ENCODE data around the gene NFKBIL1.

Gene NFKBIL1

GRCh38 chr6:31531771-31532643, 15.4 kb upstream of the NFKBIL1 start:
- no peak for TF ChIP-seq TCF12 (IDR thresholded peaks at IDR 0.05; ENCODE audit: low read depth)
- TF ChIP-seq FOXM1 (IDR thresholded peaks at IDR 0.05; ENCODE audit: borderline replicate concordance, low read depth): no peak
- no peak for TF ChIP-seq REST (IDR thresholded peaks at IDR 0.05; ENCODE audit: low read depth)
- TF ChIP-seq RAD21 (IDR thresholded peaks at IDR 0.05; ENCODE audit: low read depth): no peak
- TF ChIP-seq YY1 (IDR thresholded peaks at IDR 0.05; ENCODE audit: low read depth): no peak
- no peak for TF ChIP-seq EGR1 (IDR thresholded peaks at IDR 0.05)
- no peak for TF ChIP-seq CEBPB (IDR thresholded peaks at IDR 0.05)
- TF ChIP-seq NFIC (IDR thresholded peaks at IDR 0.05): no peak
- TF ChIP-seq, protein P1, sequence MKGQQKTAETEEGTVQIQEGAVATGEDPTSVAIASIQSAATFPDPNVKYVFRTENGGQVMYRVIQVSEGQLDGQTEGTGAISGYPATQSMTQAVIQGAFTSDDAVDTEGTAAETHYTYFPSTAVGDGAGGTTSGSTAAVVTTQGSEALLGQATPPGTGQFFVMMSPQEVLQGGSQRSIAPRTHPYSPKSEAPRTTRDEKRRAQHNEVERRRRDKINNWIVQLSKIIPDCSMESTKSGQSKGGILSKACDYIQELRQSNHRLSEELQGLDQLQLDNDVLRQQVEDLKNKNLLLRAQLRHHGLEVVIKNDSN (IDR thresholded peaks at IDR 0.05): no peak
- TF ChIP-seq, protein P2, sequence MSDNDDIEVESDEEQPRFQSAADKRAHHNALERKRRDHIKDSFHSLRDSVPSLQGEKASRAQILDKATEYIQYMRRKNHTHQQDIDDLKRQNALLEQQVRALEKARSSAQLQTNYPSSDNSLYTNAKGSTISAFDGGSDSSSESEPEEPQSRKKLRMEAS (IDR thresholded peaks at IDR 0.05): no peak

DNA sequence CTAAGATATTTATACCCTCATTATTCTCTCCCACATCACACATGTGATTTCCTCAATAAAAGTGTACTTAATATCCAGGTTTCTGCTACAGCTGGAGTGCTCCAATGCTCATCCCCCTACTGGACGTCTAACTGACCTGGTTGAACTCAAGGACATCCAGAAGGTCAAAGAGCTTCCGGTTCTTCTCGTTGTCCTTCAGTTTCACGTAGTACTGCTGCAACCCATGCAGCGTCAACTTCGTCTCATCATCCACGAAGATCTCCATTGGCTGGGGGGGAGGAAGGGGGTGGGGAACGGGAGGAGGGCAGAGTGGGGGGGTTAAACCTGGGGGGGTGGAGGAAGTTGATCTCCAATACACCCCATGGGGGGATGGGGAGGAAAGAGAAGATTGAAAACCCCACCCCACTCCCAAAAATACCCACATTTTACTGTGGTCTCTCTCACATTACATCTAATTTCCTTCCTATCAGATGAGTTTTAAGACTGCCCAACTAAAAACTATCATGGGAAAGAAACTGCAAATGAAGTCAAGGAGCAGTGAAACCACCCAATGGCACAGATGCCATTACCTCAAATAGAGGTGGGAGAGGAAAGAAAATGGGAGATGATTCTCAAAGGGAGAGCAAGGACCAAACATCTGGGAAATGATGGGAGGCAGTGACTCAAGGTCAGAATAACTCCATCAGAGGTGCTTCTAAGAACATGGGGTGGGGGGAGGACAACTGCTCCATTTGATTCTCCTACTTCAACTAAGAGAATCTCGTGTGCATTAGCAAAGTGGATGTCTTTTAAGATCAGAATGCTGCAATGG, 14.6 kb upstream of the NFKBIL1 start:
- TF ChIP-seq ZBTB7A (IDR thresholded peaks at IDR 0.05; ENCODE audit: low read depth) (no peak), YY1 (IDR thresholded peaks at IDR 0.05; ENCODE audit: low read depth) (no peak), FOXM1 (IDR thresholded peaks at IDR 0.05; ENCODE audit: borderline replicate concordance, low read depth) (no peak), CREB1 (IDR thresholded peaks at IDR 0.05; ENCODE audit: low read depth) (no peak), TCF12 (IDR thresholded peaks at IDR 0.05; ENCODE audit: low read depth) (no peak), EGR1 (IDR thresholded peaks at IDR 0.05) (no peak), REST (IDR thresholded peaks at IDR 0.05; ENCODE audit: low read depth) (no peak), TAF1 (IDR thresholded peaks at IDR 0.05; ENCODE audit: low read depth) (no peak), NFIC (IDR thresholded peaks at IDR 0.05) (no peak), CEBPB (IDR thresholded peaks at IDR 0.05) (no peak), EP300 (IDR thresholded peaks at IDR 0.05; ENCODE audit: borderline replicate concordance) (no peak)
- TF ChIP-seq, protein P1 (IDR thresholded peaks at IDR 0.05): no peak
- TF ChIP-seq, protein P2 (IDR thresholded peaks at IDR 0.05): no peak

- TF ChIP-seq NFIC (IDR thresholded peaks at IDR 0.05) (no peak), YY1 (IDR thresholded peaks at IDR 0.05; ENCODE audit: low read depth) (no peak), TEAD4 (IDR thresholded peaks at IDR 0.05) (no peak), CEBPB (IDR thresholded peaks at IDR 0.05) (no peak), TAF1 (IDR thresholded peaks at IDR 0.05; ENCODE audit: low read depth) (no peak), CREB1 (IDR thresholded peaks at IDR 0.05; ENCODE audit: low read depth) (no peak), FOXM1 (IDR thresholded peaks at IDR 0.05; ENCODE audit: borderline replicate concordance, low read depth) (no peak), TCF12 (IDR thresholded peaks at IDR 0.05; ENCODE audit: low read depth) (no peak), EGR1 (IDR thresholded peaks at IDR 0.05) (no peak), REST (IDR thresholded peaks at IDR 0.05; ENCODE audit: low read depth) (no peak), EP300 (IDR thresholded peaks at IDR 0.05; ENCODE audit: borderline replicate concordance) (no peak), ZBTB7A (IDR thresholded peaks at IDR 0.05; ENCODE audit: low read depth) (no peak), RAD21 (IDR thresholded peaks at IDR 0.05; ENCODE audit: low read depth) (no peak)
- TF ChIP-seq, protein P2 (IDR thresholded peaks at IDR 0.05): no peak
- TF ChIP-seq, protein P1 (IDR thresholded peaks at IDR 0.05): no peak
These were observed 14.0 kb upstream of the NFKBIL1 start for GRCh38 chr6:31533455-31533841.
